Neural progenitor cell (in vitro differentiated cells): ENCODE data around the gene PLB1. TPM values are rescaled to one million over a fixed set of nuclear protein-coding genes. Genes with fewer than 3 reads are reported as not detected.

Experiments used
- DNase-seq: peaks from one replicate; pipeline ENCODE4 v3.0.0-alpha.2; 2016; ENCODE audit warnings: low spot score
- H2AFZ ChIP-seq: fragments of 200-600 bp; sonication (generic); replicated peaks from 2 replicates; pipeline ENCODE4 v1.6.1; 2016; ENCODE audit warnings: antibody characterized with exemption
- H3F3A ChIP-seq: fragments of 200-600 bp; sonication (generic); 2 replicates; pipeline ENCODE4 v1.6.1; 2016; ENCODE audit warnings: antibody characterized with exemption, low read depth
- H3K27ac ChIP-seq: fragments of 200-600 bp; sonication (generic); 2 replicates; pipeline ENCODE4 v1.5.1; 2016; ENCODE audit warnings: mild to moderate bottlenecking
- H3K27me3 ChIP-seq: fragments of 200-600 bp; sonication (generic); 2 replicates; pipeline ENCODE4 v1.6.1; 2016; ENCODE audit warnings: mild to moderate bottlenecking, moderate library complexity
- H3K36me3 ChIP-seq: fragments of 200-600 bp; sonication (generic); 2 replicates; pipeline ENCODE4 v1.5.1; 2016
- H3K4me1 ChIP-seq: fragments of 200-600 bp; sonication (generic); 2 replicates; pipeline ENCODE4 v1.6.1; 2016; ENCODE audit warnings: mixed run types
- H3K4me2 ChIP-seq: fragments of 200-600 bp; sonication (generic); 2 replicates; pipeline ENCODE4 v1.6.1; 2016
- H3K4me3 ChIP-seq: fragments of 200-600 bp; sonication (generic); 2 replicates; pipeline ENCODE4 v1.5.1; 2016
- H3K79me2 ChIP-seq: fragments of 200-600 bp; sonication (generic); 2 replicates; pipeline ENCODE4 v1.6.1; 2016; ENCODE audit warnings: low read depth
- H3K9ac ChIP-seq: fragments of 200-600 bp; sonication (generic); 2 replicates; pipeline ENCODE4 v1.6.1; 2016
- H3K9me3 ChIP-seq: fragments of 200-600 bp; sonication (generic); 2 replicates; pipeline ENCODE4 v1.5.1; 2016; ENCODE audit warnings: low read depth
- H4K20me1 ChIP-seq: fragments of 200-600 bp; sonication (generic); 2 replicates; pipeline ENCODE4 v1.6.1; 2016; ENCODE audit warnings: low read depth
- H3K27ac Mint-ChIP-seq: 3 replicates; pipeline ENCODE4 v1.8.0; 2021; ENCODE audit warnings: mixed read lengths
- H3K27me3 Mint-ChIP-seq: 2 replicates; pipeline ENCODE4 v1.8.0; 2022; ENCODE audit warnings: low read depth, mild to moderate bottlenecking, inconsistent platforms, moderate library complexity, mixed read lengths; ENCODE audit not compliant: insufficient read depth
- H3K36me3 Mint-ChIP-seq: 3 replicates; pipeline ENCODE4 v1.8.0; 2021; ENCODE audit warnings: mixed read lengths
- H3K4me1 Mint-ChIP-seq: 3 replicates; pipeline ENCODE4 v1.8.0; 2021; ENCODE audit warnings: mixed read lengths
- H3K4me3 Mint-ChIP-seq: 3 replicates; pipeline ENCODE4 v1.8.0; 2021; ENCODE audit warnings: mild to moderate bottlenecking, moderate library complexity, mixed read lengths
- H3K9me3 Mint-ChIP-seq: 3 replicates; pipeline ENCODE4 v1.8.0; 2020; ENCODE audit warnings: mixed read lengths
- CTCF ChIP-seq: fragments of 200-600 bp; sonication (generic); IDR thresholded peaks from 2 replicates; pipeline ENCODE4 v1.5.1; 2017; ENCODE audit warnings: antibody characterized with exemption, mild to moderate bottlenecking
- EZH2 ChIP-seq: fragments of 200-600 bp; sonication (generic); IDR thresholded peaks from 2 replicates; pipeline ENCODE4 v1.6.1; 2017; ENCODE audit warnings: antibody characterized with exemption, mild to moderate bottlenecking, moderate library complexity
- EZH2phosphoT487 ChIP-seq: fragments of 200-600 bp; sonication (generic); IDR thresholded peaks from 2 replicates; pipeline ENCODE4 v1.6.1; 2017; ENCODE audit warnings: antibody characterized with exemption
- total RNA-seq: library from RNA; depleted of rRNA; stranded (reverse); fragments of >200 nt; gene quantifications from 2 replicates; pipeline ENCODE4 v1.2.3, GENCODE V29; 2015; ENCODE audit warnings: low replicate concordance

Gene PLB1
- total RNA-seq, 1 donor from 2014 or later = not detected

GRCh38 chr2:28570431-28570830, 74.6 kb downstream of the PLB1 start:
- H3K36me3 ChIP-seq = no peaks in the 10 kb centered on the region
- no peaks in the 10 kb centered on the region for H3K36me3 Mint-ChIP-seq
- H3F3A ChIP-seq = no peaks in the 10 kb centered on the region
- H3K27me3 ChIP-seq = peaks cover 22% of the 10 kb centered on the region
- peaks cover 5% of the 10 kb centered on the region for H3K9me3 Mint-ChIP-seq
- H2AFZ ChIP-seq = no peak overlapping the region
- TF ChIP-seq EZH2 (no peak), EZH2phosphoT487 (no peak), CTCF (no peak)
- no peak overlapping the region for H3K4me2 ChIP-seq
- peaks cover 11% of the 10 kb centered on the region for H3K4me1 Mint-ChIP-seq
- peaks cover 7% of the 10 kb centered on the region for H3K4me1 ChIP-seq
- peaks cover 4% of the 10 kb centered on the region for H3K27me3 Mint-ChIP-seq
- H4K20me1 ChIP-seq = no peaks in the 10 kb centered on the region
- no peaks in the 10 kb centered on the region for H3K9me3 ChIP-seq
- H3K27ac ChIP-seq = no peak overlapping the region
- H3K27ac Mint-ChIP-seq = no peak overlapping the region
- no peak overlapping the region for H3K4me3 ChIP-seq
- no peak for DNase-seq
- H3K4me3 Mint-ChIP-seq = no peak overlapping the region
- H3K79me2 ChIP-seq = no peaks in the 10 kb centered on the region
- no peak overlapping the region for H3K9ac ChIP-seq

GRCh38 chr2:28576714-28577113, 80.9 kb downstream of the PLB1 start:
- H2AFZ ChIP-seq = no peak overlapping the region
- H3K27me3 ChIP-seq = no peaks in the 10 kb centered on the region
- no peaks in the 10 kb centered on the region for H3K36me3 Mint-ChIP-seq
- H3K9me3 ChIP-seq = no peaks in the 10 kb centered on the region
- no peaks in the 10 kb centered on the region for H3K4me1 ChIP-seq
- TF ChIP-seq EZH2phosphoT487 = no peak
- no peak for TF ChIP-seq EZH2
- no peak for TF ChIP-seq CTCF
- DNase-seq = no peak
- H3K4me2 ChIP-seq = no peak overlapping the region
- no peak overlapping the region for H3K9ac ChIP-seq
- H3F3A ChIP-seq = no peaks in the 10 kb centered on the region
- H3K27me3 Mint-ChIP-seq = peaks cover 5% of the 10 kb centered on the region
- H3K4me3 Mint-ChIP-seq = no peak overlapping the region
- no peaks in the 10 kb centered on the region for H3K36me3 ChIP-seq
- H3K27ac ChIP-seq = no peak overlapping the region
- H3K27ac Mint-ChIP-seq = no peak overlapping the region
- no peaks in the 10 kb centered on the region for H4K20me1 ChIP-seq
- peaks cover 3% of the 10 kb centered on the region for H3K9me3 Mint-ChIP-seq
- no peak overlapping the region for H3K4me3 ChIP-seq
- H3K4me1 Mint-ChIP-seq = peaks cover 5% of the 10 kb centered on the region
- H3K79me2 ChIP-seq = no peaks in the 10 kb centered on the region

GRCh38 chr2:28577791-28578680, 82.2 kb downstream of the PLB1 start:
- Histone ChIP-seq H3F3A (no peaks in the 10 kb centered on the region), H3K4me2 (no peak overlapping the region), H3K36me3 (no peaks in the 10 kb centered on the region), H3K4me1 (no peaks in the 10 kb centered on the region), H2AFZ (peak overlapping the region; percentile 63), H3K27me3 (no peaks in the 10 kb centered on the region), H3K9ac (no peak overlapping the region), H3K79me2 (no peaks in the 10 kb centered on the region), H3K9me3 (no peaks in the 10 kb centered on the region), H3K4me3 (no peak overlapping the region), H4K20me1 (no peaks in the 10 kb centered on the region), H3K27ac (no peak overlapping the region)
- Mint-ChIP-seq H3K36me3 (no peaks in the 10 kb centered on the region), H3K27ac (no peak overlapping the region), H3K9me3 (peaks cover 3% of the 10 kb centered on the region), H3K27me3 (peaks cover 5% of the 10 kb centered on the region), H3K4me3 (no peak overlapping the region), H3K4me1 (peaks cover 5% of the 10 kb centered on the region)
- no peak for TF ChIP-seq EZH2phosphoT487
- no peak for DNase-seq

GRCh38 chr2:28578774-28579173, 82.9 kb downstream of the PLB1 start:
- Histone ChIP-seq H3K36me3 (no peaks in the 10 kb centered on the region), H3K4me2 (no peak overlapping the region), H2AFZ (no peak overlapping the region), H3K27ac (no peak overlapping the region), H3K9ac (no peak overlapping the region), H3K27me3 (no peaks in the 10 kb centered on the region), H3K79me2 (no peaks in the 10 kb centered on the region), H3F3A (no peaks in the 10 kb centered on the region), H4K20me1 (no peaks in the 10 kb centered on the region), H3K4me1 (no peaks in the 10 kb centered on the region), H3K4me3 (no peak overlapping the region), H3K9me3 (no peaks in the 10 kb centered on the region)
- H3K36me3 Mint-ChIP-seq = no peaks in the 10 kb centered on the region
- TF ChIP-seq EZH2 = no peak
- TF ChIP-seq CTCF = no peak
- TF ChIP-seq EZH2phosphoT487 = no peak
- no peak overlapping the region for H3K27ac Mint-ChIP-seq
- H3K27me3 Mint-ChIP-seq = peaks cover 5% of the 10 kb centered on the region
- DNase-seq = no peak
- H3K4me3 Mint-ChIP-seq = no peak overlapping the region
- H3K9me3 Mint-ChIP-seq = peaks cover 3% of the 10 kb centered on the region
- peaks cover 6% of the 10 kb centered on the region for H3K4me1 Mint-ChIP-seq
